ENCODE data around the gene ETS1.

- TF ChIP-seq EZH2 (IDR thresholded peaks at IDR 0.05; ENCODE audit: borderline replicate concordance, low read depth, low read length, severe bottlenecking) (no peak), CTCF (IDR thresholded peaks at IDR 0.05; ENCODE audit: borderline replicate concordance, extremely low read depth, low read length, poor library complexity, severe bottlenecking) (no peak)
Observed at GRCh38 chr11:128409476-128409875, 177.9 kb downstream of the ETS1 start.

Measured in DND-41 (cell line).